ENCODE results near the gene HS3ST1.

The HS3ST1 gene

GRCh38 chr4:11428231-11428898, at the start of gene HS3ST1:
Gene HS3ST1, minus strand, starts transcription at chr4:11428894. Its CDS starts 28,889 bp downstream, at chr4:11400005.
- peak within 1 kb of the TSS; percentile 43 for H3K4me3 ChIP-seq (ENCODE audit: low read depth, low read length)
- in situ Hi-C loops (cut with HindIII; ENCODE audit: low sequenced_read_pairs), result no loop called here
- peak; percentile 6 for DNase-seq (ENCODE audit: low read depth, low spot score)
- TF ChIP-seq CTCF (IDR thresholded peaks at IDR 0.05; ENCODE audit: low read depth, low read length), result no peak

- in situ Hi-C loops (cut with HindIII; ENCODE audit: low sequenced_read_pairs), result no loop called here
- no peak overlapping the region for H3K4me3 ChIP-seq (ENCODE audit: low read depth, low read length)
- DNase-seq (ENCODE audit: low read depth, low spot score), result no peak
- TF ChIP-seq CTCF (IDR thresholded peaks at IDR 0.05; ENCODE audit: low read depth, low read length), result no peak
These were observed 47.2 kb upstream of the HS3ST1 start for GRCh38 chr4:11475871-11476270.

GRCh38 chr4:11474146-11474545, 45.5 kb upstream of the HS3ST1 start:
- TF ChIP-seq CTCF (IDR thresholded peaks at IDR 0.05; ENCODE audit: low read depth, low read length), result no peak

GRCh38 chr4:11472535-11472934, 43.8 kb upstream of the HS3ST1 start:
- no peak overlapping the region for H3K4me3 ChIP-seq (ENCODE audit: low read depth, low read length)
- in situ Hi-C loops (cut with HindIII; ENCODE audit: low sequenced_read_pairs), result no loop called here
- no peak for TF ChIP-seq CTCF (IDR thresholded peaks at IDR 0.05; ENCODE audit: low read depth, low read length)
- no peak for DNase-seq (ENCODE audit: low read depth, low spot score)

More at GRCh38 chr4:11474146-11474545, 45.5 kb upstream of the HS3ST1 start:
- H3K4me3 ChIP-seq (ENCODE audit: low read depth, low read length), result no peak overlapping the region
- no peak for DNase-seq (ENCODE audit: low read depth, low spot score)
- in situ Hi-C loops (cut with HindIII; ENCODE audit: low sequenced_read_pairs), result no loop called here

- no peak for TF ChIP-seq CTCF (IDR thresholded peaks at IDR 0.05; ENCODE audit: low read depth, low read length)
- in situ Hi-C loops (cut with HindIII; ENCODE audit: low sequenced_read_pairs), result no loop called here
- H3K4me3 ChIP-seq (ENCODE audit: low read depth, low read length), result no peak overlapping the region
- no peak for DNase-seq (ENCODE audit: low read depth, low spot score)
These were observed 42.9 kb upstream of the HS3ST1 start for GRCh38 chr4:11471618-11472017.

GRCh38 chr4:11471046-11471441, 42.4 kb upstream of the HS3ST1 start:
- in situ Hi-C loops (cut with HindIII; ENCODE audit: low sequenced_read_pairs), result no loop called here
- no peak for DNase-seq (ENCODE audit: low read depth, low spot score)

More at GRCh38 chr4:11471046-11471441, 42.4 kb upstream of the HS3ST1 start:
- H3K4me3 ChIP-seq (ENCODE audit: low read depth, low read length), result no peak overlapping the region
- no peak for TF ChIP-seq CTCF (IDR thresholded peaks at IDR 0.05; ENCODE audit: low read depth, low read length)

Data from astrocyte of the spinal cord (primary cell).